Stomach (tissue), 9 donors: ENCODE measurements around the gene THSD7B. TPM values are rescaled to one million over a fixed set of nuclear protein-coding genes. Genes with fewer than 3 reads are reported as not detected.

Source experiments
- DNase-seq, 2 donors: peaks; one replicate each; pipeline versions ENCODE4 v3.0.0 to v3.0.0-alpha.2; 2013 to 2019
- H3K27ac ChIP-seq, 5 donors: fragments of 200-600 bp in 4 of 5; sonication (generic) in 4 of 5; one replicate each; pipeline ENCODE4 v1.5.1; 2013 to 2019; ENCODE audit warnings: mild to moderate bottlenecking in 1 of 5, moderate library complexity in 1 of 5
- H3K27me3 ChIP-seq, 3 donors: fragments of 200-600 bp; sonication (generic); one replicate each; pipeline ENCODE4 v1.5.1; 2017 to 2019; ENCODE audit warnings: mixed run types in 1 of 3
- H3K36me3 ChIP-seq, 4 donors: fragments of 200-600 bp; sonication (generic); 1 replicate in 3 of 4; 2 replicates in 1 of 4; pipeline ENCODE4 v1.5.1; 2016 to 2019
- H3K4me1 ChIP-seq, 4 donors: fragments of 200-600 bp; sonication (generic); one replicate each; pipeline ENCODE4 v1.5.1; 2016 to 2019
- H3K4me3 ChIP-seq, 4 donors: fragments of 200-600 bp; sonication (generic) in 3 of 4; one replicate each; pipeline ENCODE4 v1.5.1; 2016 to 2019; ENCODE audit warnings: mild to moderate bottlenecking in 1 of 4
- H3K9me3 ChIP-seq, 4 donors: fragments of 200-600 bp; sonication (generic); one replicate each; pipeline ENCODE4 v1.5.1; 2016 to 2019
- CTCF ChIP-seq, 7 experiments: fragments of 450-650 bp in 4 of 7; fragments of 200-600 bp in 3 of 7; sonication (generic) in 3 of 7; IDR thresholded peaks; one replicate each; pipeline ENCODE4 v1.5.1; 2016 to 2019; ENCODE audit warnings: antibody characterized with exemption in 7 of 7, control low read depth in 2 of 7, mild to moderate bottlenecking in 1 of 7
- EP300 ChIP-seq: sonication (generic); formaldehyde crosslinking; IDR thresholded peaks from one replicate; pipeline ENCODE4 v1.6.1; 2017; ENCODE audit warnings: antibody characterized with exemption
- POLR2A ChIP-seq, 4 donors: fragments of 450-650 bp; IDR thresholded peaks; one replicate each; pipeline ENCODE4 v1.6.1; 2016; ENCODE audit warnings: antibody characterized with exemption in 4 of 4, control low read depth in 2 of 4, mild to moderate bottlenecking in 1 of 4, moderate library complexity in 1 of 4
- POLR2AphosphoS5 ChIP-seq, 3 donors: sonication (generic); formaldehyde crosslinking; IDR thresholded peaks; one replicate each; pipeline ENCODE4 v1.6.1; 2016; ENCODE audit warnings: antibody characterized with exemption in 3 of 3
- WGBS, 5 donors: extraction: QIAGEN DNeasy Blood & Tissue Kit in 3 of 5; methylation state at CpG; one replicate each; pipeline versions ENCODE4 v1.1.5 to v1.1.7; 2013 to 2018; 5-methylcytosine and 5-hydroxymethylcytosine counted together
- intact Hi-C: fragments of 100-400 bp; cut with DNase I; formaldehyde crosslinking; loops from one replicate; pipeline ENCODE4 v1.15.1; 2023; ENCODE audit warnings: low total_unique reads
- polyA plus RNA-seq, 3 donors: library from polyadenylated mRNA; stranded (reverse); fragments of 200-250 nt; gene quantifications; one replicate each; pipeline ENCODE4 v1.2.3, GENCODE V29; 2013
- total RNA-seq, 5 donors: library from RNA; depleted of rRNA; stranded (reverse); fragments of >200 nt; gene quantifications; one replicate each; pipeline versions ENCODE4 v1.1.0 to v1.2.3, GENCODE V29; 2014 to 2016
- donor health status: healthy with polysubstance abuse.
- donor health status: Bipolar disorder and iron deficiency.
- donor health status: healthy.

THSD7B gene
- total and polyA plus RNA-seq, 8 donors, result 0.05 to 4.4 TPM; not detected in 6

- intact Hi-C loops, result no loop called here
- Histone ChIP-seq H3K4me1 (no peaks in the 10 kb centered on the region), H3K36me3 (no peaks in the 10 kb centered on the region), H3K27ac (no peak overlapping the region), H3K27me3 (peaks cover 0 to 4% (median 0%) of the 10 kb centered on the region in 3 donors), H3K4me3 (no peak overlapping the region), H3K9me3 (no peaks in the 10 kb centered on the region)
- 66 to 77% (median 66%) methylated on average over 3 of the region's 3 CpGs for WGBS, 5 donors
- no peak for DNase-seq
- TF ChIP-seq CTCF (IDR thresholded peaks at IDR 0.05), result no peak
- no peak for TF ChIP-seq EP300
- no peak for TF ChIP-seq POLR2AphosphoS5 (IDR thresholded peaks at IDR 0.05)
- no peak for TF ChIP-seq POLR2A (IDR thresholded peaks at IDR 0.05)
Observed at GRCh38 chr2:136736236-136736635, 29.1 kb upstream of the THSD7B start.

GRCh38 chr2:136738044-136738443 is 27.3 kb upstream of the THSD7B start:
- no peaks in the 10 kb centered on the region for H3K4me1 ChIP-seq
- TF ChIP-seq CTCF (IDR thresholded peaks at IDR 0.05) (no peak), POLR2AphosphoS5 (IDR thresholded peaks at IDR 0.05) (no peak), EP300 (no peak), POLR2A (IDR thresholded peaks at IDR 0.05) (no peak)
- 35 to 68% (median 52%) methylated on average over 2 of the region's 2 CpGs for WGBS, 5 donors
- intact Hi-C loops, result no loop called here
- peaks cover 0 to 4% (median 0%) of the 10 kb centered on the region in 3 donors for H3K27me3 ChIP-seq
- no peaks in the 10 kb centered on the region for H3K9me3 ChIP-seq
- no peaks in the 10 kb centered on the region for H3K36me3 ChIP-seq
- no peak overlapping the region for H3K27ac ChIP-seq
- H3K4me3 ChIP-seq, result no peak overlapping the region
- DNase-seq, result no peak

- Histone ChIP-seq H3K27ac (no peak overlapping the region), H3K9me3 (no peaks in the 10 kb centered on the region), H3K36me3 (no peaks in the 10 kb centered on the region), H3K27me3 (peaks cover 0 to 4% (median 0%) of the 10 kb centered on the region in 3 donors), H3K4me1 (no peaks in the 10 kb centered on the region), H3K4me3 (no peak overlapping the region)
- intact Hi-C loops, result no loop called here
- DNase-seq, result no peak
- WGBS, 5 donors, result 38 to 51% (median 45%) methylated on average over 2 of the region's 2 CpGs
- TF ChIP-seq POLR2AphosphoS5 (IDR thresholded peaks at IDR 0.05) (no peak), CTCF (IDR thresholded peaks at IDR 0.05) (no peak)
Observed at GRCh38 chr2:136741471-136741870, 23.9 kb upstream of the THSD7B start.

GRCh38 chr2:136750065-136750464 is 15.3 kb upstream of the THSD7B start:
- no peak overlapping the region for H3K27ac ChIP-seq
- H3K4me1 ChIP-seq, result no peaks in the 10 kb centered on the region
- H3K36me3 ChIP-seq, result no peaks in the 10 kb centered on the region
- H3K9me3 ChIP-seq, result no peaks in the 10 kb centered on the region
- intact Hi-C loops, result no loop called here
- TF ChIP-seq CTCF (IDR thresholded peaks at IDR 0.05) (no peak), POLR2AphosphoS5 (IDR thresholded peaks at IDR 0.05) (no peak)
- DNase-seq, result no peak
- 60 to 79% (median 75%) methylated on average over 2 of the region's 2 CpGs for WGBS, 5 donors
- H3K4me3 ChIP-seq, result no peak overlapping the region
- H3K27me3 ChIP-seq, result no peaks in the 10 kb centered on the region
